Measurements from ENCODE around the gene ABCF2.

The ABCF2 gene

DNA sequence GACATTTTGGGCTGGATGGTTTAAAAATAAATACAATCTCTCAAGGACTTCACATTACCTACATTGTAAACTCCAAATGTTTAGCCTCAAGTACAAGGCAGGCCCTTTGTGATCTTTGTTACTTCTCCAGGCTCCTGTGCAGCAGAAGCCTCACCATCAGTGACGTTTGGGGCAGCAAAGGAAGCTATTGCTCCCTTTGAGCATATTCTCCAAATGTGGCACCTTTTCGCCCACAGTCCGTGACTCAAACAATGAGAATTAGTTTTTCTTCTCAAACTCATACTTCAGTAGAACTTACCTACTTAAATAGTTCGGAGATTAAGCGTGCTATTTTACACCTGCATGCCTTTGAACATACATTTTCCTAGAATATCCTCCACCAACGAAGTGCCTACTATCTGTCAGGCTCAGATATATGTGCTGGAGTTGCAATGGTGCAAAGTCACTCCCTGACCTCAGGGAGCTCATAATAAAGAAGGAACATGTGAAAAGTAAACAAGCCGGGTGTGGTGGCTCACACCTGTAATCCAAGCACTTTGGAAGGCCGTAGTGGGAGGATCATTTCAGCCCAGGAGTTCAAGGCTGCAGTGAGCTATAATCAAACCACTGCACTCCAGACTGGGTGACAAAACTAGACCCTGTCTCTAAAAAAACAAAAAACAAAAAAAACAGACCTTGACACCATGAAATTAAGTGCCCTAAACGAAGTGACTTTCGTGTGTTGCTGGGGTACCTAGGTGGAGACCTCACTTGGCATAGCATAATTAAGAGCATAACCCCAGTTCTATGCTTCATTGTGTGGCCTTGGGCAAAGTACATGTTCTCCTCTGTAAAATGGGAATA lies 1.2 kb upstream of the ABCF2 start:
- TF ChIP-seq, protein P1, sequence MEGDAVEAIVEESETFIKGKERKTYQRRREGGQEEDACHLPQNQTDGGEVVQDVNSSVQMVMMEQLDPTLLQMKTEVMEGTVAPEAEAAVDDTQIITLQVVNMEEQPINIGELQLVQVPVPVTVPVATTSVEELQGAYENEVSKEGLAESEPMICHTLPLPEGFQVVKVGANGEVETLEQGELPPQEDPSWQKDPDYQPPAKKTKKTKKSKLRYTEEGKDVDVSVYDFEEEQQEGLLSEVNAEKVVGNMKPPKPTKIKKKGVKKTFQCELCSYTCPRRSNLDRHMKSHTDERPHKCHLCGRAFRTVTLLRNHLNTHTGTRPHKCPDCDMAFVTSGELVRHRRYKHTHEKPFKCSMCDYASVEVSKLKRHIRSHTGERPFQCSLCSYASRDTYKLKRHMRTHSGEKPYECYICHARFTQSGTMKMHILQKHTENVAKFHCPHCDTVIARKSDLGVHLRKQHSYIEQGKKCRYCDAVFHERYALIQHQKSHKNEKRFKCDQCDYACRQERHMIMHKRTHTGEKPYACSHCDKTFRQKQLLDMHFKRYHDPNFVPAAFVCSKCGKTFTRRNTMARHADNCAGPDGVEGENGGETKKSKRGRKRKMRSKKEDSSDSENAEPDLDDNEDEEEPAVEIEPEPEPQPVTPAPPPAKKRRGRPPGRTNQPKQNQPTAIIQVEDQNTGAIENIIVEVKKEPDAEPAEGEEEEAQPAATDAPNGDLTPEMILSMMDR (IDR thresholded peaks at IDR 0.05; ENCODE audit: low read depth, low read length) = no peak
- no peak for DNase-seq (ENCODE audit: extremely low read depth, low read depth)

DNA sequence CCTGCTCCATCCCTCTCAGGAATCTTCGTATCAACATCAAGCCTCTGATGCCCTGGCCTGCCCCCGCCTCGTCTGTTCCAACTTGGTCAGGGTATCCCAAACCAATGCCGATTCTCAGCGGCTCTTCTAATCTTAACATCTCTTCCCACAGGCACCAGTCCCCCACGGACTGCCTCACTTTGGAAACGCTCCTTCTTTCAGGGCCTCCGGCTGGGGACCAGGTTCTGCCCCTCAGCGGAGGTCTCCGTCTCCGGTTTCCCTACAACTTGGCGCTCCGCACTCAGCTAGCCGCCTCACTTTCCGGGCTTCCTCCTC lies 488 bp downstream of the ABCF2 start:
- DNase-seq (ENCODE audit: extremely low read depth, low read depth) = no peak
- TF ChIP-seq, protein P1 (IDR thresholded peaks at IDR 0.05; ENCODE audit: low read depth, low read length) = no peak

DNA sequence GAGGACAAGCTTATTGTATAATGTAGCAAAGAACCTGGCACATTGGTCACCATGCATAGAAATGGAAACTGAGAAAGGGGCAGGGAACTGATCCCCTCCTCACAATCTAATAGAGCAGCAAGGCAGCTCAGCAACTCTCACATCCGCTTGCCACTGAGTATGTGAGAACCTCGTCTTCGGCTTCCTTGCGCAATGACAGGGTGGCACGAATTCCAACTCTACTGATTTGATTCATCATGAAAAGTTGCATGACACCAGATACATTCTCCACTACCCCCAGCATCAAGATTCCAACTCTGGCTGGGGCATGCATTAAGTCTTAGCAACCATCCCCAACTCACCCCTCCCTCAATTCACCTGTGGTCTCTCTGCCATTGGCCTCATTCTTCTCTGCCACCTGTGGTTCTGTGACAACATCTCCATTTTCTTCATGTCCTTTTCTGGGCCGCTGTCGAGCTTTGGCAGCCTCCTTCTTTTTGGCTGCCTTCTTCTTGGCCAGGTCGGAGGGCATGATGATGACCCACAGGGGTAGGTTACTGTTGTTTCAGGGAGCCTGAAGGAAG lies 976 bp downstream of the ABCF2 start:
- TF ChIP-seq, protein P1 (IDR thresholded peaks at IDR 0.05; ENCODE audit: low read depth, low read length) = no peak
- no peak for DNase-seq (ENCODE audit: extremely low read depth, low read depth)

DNA sequence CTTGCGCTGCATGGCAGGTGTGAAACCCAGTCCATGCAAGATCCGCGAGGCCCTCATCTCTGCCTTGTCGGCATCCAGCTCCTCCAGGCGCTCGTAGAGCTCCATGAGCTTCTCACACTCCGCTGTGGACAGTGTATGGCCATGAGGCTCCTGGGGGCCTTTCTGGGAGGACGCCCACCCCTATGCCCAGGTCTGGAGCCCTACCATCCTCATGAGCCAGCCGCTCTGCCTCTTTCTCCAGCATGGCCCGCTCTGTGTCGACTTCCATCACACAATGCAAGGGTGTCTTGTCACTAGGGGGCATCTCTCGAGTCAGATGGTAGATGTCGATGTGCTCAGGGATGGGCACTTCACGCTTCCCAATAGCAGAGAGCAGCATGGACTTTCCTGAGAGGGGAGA lies 3.3 kb downstream of the ABCF2 start:
- TF ChIP-seq, protein P1 (IDR thresholded peaks at IDR 0.05; ENCODE audit: low read depth, low read length) = no peak

DNA sequence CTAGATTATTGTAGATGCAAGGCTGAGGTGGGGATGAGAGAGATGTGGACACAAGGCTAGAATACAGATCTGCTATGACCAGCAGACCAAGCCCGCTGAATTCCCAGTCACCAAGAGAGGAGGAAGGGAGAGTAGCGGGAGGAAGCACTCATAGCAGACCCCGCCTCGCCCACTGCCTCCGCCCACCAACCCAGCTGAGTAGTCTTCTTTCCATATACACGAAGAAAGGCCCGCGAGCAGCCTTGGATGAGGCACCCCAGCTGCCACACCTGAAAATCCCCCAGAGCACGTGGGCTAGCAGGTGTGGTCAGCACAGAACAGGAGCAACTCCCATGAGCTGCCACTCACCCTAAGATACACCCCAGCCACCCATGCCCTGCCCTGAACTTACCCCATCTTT lies 8.8 kb downstream of the ABCF2 start:
- no peak for DNase-seq (ENCODE audit: extremely low read depth, low read depth)
- TF ChIP-seq, protein P1 (IDR thresholded peaks at IDR 0.05; ENCODE audit: low read depth, low read length) = no peak

More for the DNA sequence above, 3.3 kb downstream of the ABCF2 start:
- no peak for DNase-seq (ENCODE audit: extremely low read depth, low read depth)

DNA sequence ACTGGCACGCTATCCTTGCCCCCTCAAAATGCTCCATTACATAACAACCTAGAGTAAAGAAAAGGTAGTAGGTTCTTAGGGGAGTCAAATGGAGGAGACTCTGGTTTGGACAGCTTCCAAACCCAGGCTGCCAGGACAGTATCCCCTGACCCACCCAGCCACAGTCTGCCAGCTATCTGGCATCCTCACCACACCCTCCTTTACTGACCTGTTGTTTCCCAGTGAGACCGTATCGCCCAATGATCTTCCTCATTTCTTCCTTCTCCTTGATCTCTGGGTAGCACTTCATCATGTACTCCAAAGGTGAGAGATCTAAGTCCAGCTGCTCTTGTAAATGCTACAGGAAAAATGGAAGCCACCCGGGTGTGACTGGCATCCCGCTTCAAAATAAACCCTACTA lies 11.6 kb downstream of the ABCF2 start:
- no peak for DNase-seq (ENCODE audit: extremely low read depth, low read depth)
- TF ChIP-seq, protein P1 (IDR thresholded peaks at IDR 0.05; ENCODE audit: low read depth, low read length) = no peak

DNA sequence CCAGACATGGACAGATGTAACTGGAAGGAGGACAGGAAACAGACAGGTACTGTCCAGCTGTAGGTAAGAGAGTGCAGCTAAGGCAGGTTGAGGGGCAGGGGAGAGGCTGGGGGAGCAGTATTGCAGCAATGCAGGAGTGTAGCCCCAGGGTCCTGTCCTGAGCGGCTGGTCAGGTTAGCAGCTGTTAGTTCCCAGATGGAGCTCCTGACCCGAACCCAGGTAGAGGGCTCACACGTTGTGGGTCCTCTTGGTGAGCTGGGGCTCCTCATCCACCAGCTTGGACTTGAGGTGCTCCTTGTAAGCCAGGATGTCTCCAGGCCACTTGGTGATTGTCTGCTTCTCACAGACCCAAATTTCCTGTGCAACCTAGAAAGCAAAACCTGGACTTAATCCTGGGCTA lies 13.2 kb downstream of the ABCF2 start:
- TF ChIP-seq, protein P1 (IDR thresholded peaks at IDR 0.05; ENCODE audit: low read depth, low read length) = no peak

More for the DNA sequence above, 13.2 kb downstream of the ABCF2 start:
- no peak for DNase-seq (ENCODE audit: extremely low read depth, low read depth)

Data from AG09319 (cell line).